ENCODE data around the gene IPO11.

IPO11 gene

GRCh38 chr5:62522811-62523210 lies 110.2 kb downstream of the IPO11 start:
- H3K27ac ChIP-seq (ENCODE audit: low read length): no peak overlapping the region
- no peak overlapping the region for H3K4me3 ChIP-seq (ENCODE audit: low read length)
- H3K4me1 ChIP-seq (ENCODE audit: control insufficient read depth, low read depth, low read length): peaks cover 8% of the 10 kb centered on the region
- H3K36me3 ChIP-seq (ENCODE audit: control insufficient read depth, low read depth, low read length): peaks cover 4% of the 10 kb centered on the region
- H3K9ac ChIP-seq (ENCODE audit: low read length): no peak overlapping the region
- H3K27me3 ChIP-seq (ENCODE audit: control insufficient read depth, insufficient read depth, low read length): no peaks in the 10 kb centered on the region
- H3K9me3 ChIP-seq (ENCODE audit: control insufficient read depth, low read depth, low read length): no peaks in the 10 kb centered on the region

DNA sequence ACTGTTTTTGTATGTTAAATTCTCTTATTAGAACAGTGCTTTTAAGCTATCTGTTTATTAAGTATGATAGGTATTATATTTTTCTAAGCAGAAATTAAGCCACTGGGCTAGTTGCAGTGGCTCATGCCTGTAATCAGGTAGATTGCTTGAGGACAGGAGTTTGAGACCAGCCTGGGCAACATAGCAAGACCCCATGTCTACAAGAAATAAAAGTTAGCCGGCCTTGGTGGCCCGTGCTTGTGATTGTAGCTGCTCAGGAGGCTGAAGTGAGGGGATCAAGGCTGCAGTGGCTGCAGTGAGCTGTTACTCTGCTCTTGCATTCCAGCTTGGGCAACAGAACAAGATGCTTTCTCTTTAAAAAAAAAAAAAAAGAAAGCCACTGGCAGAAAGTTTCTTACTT lies 121.0 kb downstream of the IPO11 start:
- H3K27ac ChIP-seq (ENCODE audit: low read length): no peak overlapping the region
- H3K27me3 ChIP-seq (ENCODE audit: control insufficient read depth, insufficient read depth, low read length): no peaks in the 10 kb centered on the region
- no peaks in the 10 kb centered on the region for H3K4me1 ChIP-seq (ENCODE audit: control insufficient read depth, low read depth, low read length)
- no peak overlapping the region for H3K4me3 ChIP-seq (ENCODE audit: low read length)
- H3K36me3 ChIP-seq (ENCODE audit: control insufficient read depth, low read depth, low read length): peaks cover 10% of the 10 kb centered on the region
- H3K9me3 ChIP-seq (ENCODE audit: control insufficient read depth, low read depth, low read length): no peaks in the 10 kb centered on the region
- H3K9ac ChIP-seq (ENCODE audit: low read length): no peak overlapping the region

DNA sequence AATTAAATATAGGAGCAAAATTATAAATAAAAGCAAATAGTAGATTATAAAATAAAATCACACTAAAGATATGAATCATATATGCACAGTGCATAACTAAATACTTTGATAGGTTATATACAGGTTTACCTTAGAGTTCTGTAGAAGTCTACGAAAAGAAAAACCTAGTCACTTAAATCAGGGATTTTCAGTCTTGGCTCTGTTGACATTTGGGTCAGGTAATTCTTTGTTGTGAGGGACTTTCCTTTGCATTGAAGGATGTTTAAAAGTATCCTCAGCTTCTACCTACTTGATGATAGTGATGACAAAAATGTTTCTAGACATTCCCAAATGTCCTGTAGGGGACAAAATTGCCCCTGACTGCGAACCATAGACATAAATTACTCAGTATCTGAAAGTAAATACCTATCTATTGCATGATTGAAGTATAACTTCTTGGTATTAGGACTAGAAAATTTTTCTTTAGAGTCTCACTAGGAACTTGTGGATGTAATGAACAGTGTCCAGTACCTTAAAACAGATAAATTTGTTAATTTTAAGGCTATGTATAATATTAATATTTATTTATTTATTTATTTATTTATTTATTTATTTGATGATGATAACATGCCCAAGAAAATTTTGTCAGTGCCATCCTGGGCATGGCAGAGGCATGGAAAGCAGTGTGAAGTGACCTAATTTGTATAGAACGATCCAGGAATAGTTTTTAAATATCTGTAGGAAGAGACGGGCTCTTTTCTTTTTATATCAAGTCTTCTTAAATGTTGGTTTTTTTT lies 122.1 kb downstream of the IPO11 start:
- Histone ChIP-seq H3K9ac (ENCODE audit: low read length) (no peak overlapping the region), H3K36me3 (ENCODE audit: control insufficient read depth, low read depth, low read length) (peaks cover 10% of the 10 kb centered on the region), H3K9me3 (ENCODE audit: control insufficient read depth, low read depth, low read length) (no peaks in the 10 kb centered on the region), H3K27me3 (ENCODE audit: control insufficient read depth, insufficient read depth, low read length) (no peaks in the 10 kb centered on the region), H3K4me1 (ENCODE audit: control insufficient read depth, low read depth, low read length) (no peaks in the 10 kb centered on the region), H3K4me3 (ENCODE audit: low read length) (no peak overlapping the region), H3K27ac (ENCODE audit: low read length) (no peak overlapping the region)

DNA sequence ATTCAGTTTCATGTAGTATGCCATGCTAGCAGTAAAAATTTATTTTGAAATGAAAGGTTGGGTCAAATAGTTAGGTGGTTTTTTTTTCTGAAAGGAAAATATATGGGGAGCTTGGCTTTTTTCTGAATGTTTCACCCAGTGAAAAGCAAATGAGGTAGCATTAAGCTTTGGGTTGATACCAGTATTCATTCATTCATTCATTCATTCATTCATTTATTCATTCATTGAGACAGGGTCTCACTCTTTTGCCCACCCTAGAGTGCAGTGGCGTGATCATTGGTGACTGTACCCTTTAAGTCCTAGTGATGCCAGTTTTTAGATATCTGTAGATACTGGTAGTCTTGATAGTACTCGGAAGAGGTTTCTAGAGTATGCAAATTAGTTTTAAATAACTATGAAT lies 123.7 kb downstream of the IPO11 start:
- Histone ChIP-seq H3K4me3 (ENCODE audit: low read length) (no peak overlapping the region), H3K4me1 (ENCODE audit: control insufficient read depth, low read depth, low read length) (no peaks in the 10 kb centered on the region), H3K36me3 (ENCODE audit: control insufficient read depth, low read depth, low read length) (peaks cover 3% of the 10 kb centered on the region), H3K27me3 (ENCODE audit: control insufficient read depth, insufficient read depth, low read length) (no peaks in the 10 kb centered on the region), H3K9ac (ENCODE audit: low read length) (no peak overlapping the region), H3K27ac (ENCODE audit: low read length) (no peak overlapping the region), H3K9me3 (ENCODE audit: control insufficient read depth, low read depth, low read length) (no peaks in the 10 kb centered on the region)

DNA sequence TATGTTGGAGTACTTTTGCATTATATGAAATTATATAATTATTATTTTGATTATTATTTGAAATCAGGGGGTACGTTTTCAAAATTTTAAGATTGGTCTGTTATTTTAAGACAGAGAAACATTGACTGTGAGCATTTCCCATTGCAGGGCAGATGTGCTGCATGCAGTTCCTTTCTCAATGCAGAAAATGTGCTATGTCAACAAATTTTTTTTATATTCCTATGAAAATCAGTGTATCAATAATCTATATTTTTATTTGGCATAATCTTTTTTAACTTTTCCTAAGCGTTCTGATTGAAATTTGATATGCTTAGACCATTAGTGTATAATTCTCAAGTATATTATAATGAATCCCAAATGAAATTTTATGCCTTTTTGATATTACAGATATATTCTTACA lies 124.2 kb downstream of the IPO11 start:
- Histone ChIP-seq H3K27me3 (ENCODE audit: control insufficient read depth, insufficient read depth, low read length) (no peaks in the 10 kb centered on the region), H3K27ac (ENCODE audit: low read length) (no peak overlapping the region), H3K9ac (ENCODE audit: low read length) (no peak overlapping the region)

DNA sequence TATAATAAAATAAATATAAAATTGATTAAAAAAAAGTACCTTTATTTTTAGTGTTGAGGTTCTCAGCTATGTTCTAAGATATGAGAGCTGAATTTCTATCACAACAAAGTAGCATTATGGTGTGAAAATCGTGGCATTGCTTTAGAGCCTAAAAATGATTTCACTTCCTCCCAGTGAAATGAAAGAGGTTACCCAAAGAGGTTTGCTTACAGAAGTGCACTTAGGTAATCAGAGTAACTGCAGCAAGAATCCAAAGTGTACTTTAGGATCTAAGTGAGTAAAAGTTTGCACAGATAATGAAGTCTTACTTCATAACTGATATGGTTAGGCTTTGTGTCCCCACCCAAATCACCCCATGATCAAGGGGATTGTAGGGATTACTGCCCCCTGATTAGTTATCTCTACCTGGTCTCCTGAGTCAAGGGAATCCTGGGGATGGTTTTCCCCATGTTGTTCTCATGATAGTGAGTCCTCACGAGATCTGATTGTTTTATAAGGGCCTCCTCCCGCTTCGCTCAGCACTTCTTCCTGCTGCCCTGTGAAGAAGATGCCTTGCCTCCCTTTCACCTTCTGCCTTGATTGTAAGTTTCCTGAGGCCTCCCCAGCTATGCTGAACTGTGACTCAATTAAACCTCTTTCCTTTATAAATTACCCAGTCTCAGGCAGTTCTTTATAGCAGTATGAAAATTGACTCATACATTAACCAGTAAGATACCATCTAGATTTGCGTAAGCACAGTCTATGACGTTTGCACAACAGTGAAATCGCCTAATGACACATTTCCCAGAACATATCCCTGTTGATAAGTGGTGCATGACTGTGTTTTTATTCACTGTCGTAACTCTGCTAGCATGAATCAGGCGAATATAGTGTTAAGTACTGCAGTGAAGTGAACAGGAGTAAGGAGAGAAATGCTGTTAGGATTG lies 125.7 kb downstream of the IPO11 start:
- no peaks in the 10 kb centered on the region for H3K27me3 ChIP-seq (ENCODE audit: control insufficient read depth, insufficient read depth, low read length)
- no peak overlapping the region for H3K9ac ChIP-seq (ENCODE audit: low read length)
- no peak overlapping the region for H3K27ac ChIP-seq (ENCODE audit: low read length)
- no peak overlapping the region for H3K4me3 ChIP-seq (ENCODE audit: low read length)
- H3K4me1 ChIP-seq (ENCODE audit: control insufficient read depth, low read depth, low read length): no peaks in the 10 kb centered on the region
- no peaks in the 10 kb centered on the region for H3K36me3 ChIP-seq (ENCODE audit: control insufficient read depth, low read depth, low read length)
- no peaks in the 10 kb centered on the region for H3K9me3 ChIP-seq (ENCODE audit: control insufficient read depth, low read depth, low read length)

More for the DNA sequence above, 124.2 kb downstream of the IPO11 start:
- Histone ChIP-seq H3K36me3 (ENCODE audit: control insufficient read depth, low read depth, low read length) (peaks cover 3% of the 10 kb centered on the region), H3K9me3 (ENCODE audit: control insufficient read depth, low read depth, low read length) (no peaks in the 10 kb centered on the region), H3K4me3 (ENCODE audit: low read length) (no peak overlapping the region), H3K4me1 (ENCODE audit: control insufficient read depth, low read depth, low read length) (no peaks in the 10 kb centered on the region)

DNA sequence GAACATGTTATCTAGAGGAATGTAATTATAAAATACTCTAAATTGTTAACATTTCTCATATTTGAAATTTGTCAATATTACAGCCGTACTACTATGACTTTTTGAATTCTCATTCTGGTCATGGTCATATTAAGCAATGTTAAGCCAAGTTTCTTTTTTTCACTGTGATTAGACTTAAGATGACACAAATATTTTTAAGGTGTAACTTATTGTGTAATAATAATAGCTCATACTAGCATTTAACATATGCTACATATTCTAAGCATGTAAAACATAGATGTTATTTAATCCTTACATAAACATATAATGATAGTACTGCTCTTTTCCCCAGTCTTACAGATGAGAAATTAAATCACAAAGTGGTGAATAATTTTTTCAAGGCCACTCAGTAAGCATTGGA lies 130.2 kb downstream of the IPO11 start:
- H3K4me3 ChIP-seq (ENCODE audit: low read length): no peak overlapping the region
- no peak overlapping the region for H3K9ac ChIP-seq (ENCODE audit: low read length)
- H3K27me3 ChIP-seq (ENCODE audit: control insufficient read depth, insufficient read depth, low read length): no peaks in the 10 kb centered on the region
- H3K4me1 ChIP-seq (ENCODE audit: control insufficient read depth, low read depth, low read length): no peaks in the 10 kb centered on the region
- no peaks in the 10 kb centered on the region for H3K36me3 ChIP-seq (ENCODE audit: control insufficient read depth, low read depth, low read length)
- no peak overlapping the region for H3K27ac ChIP-seq (ENCODE audit: low read length)
- H3K9me3 ChIP-seq (ENCODE audit: control insufficient read depth, low read depth, low read length): no peaks in the 10 kb centered on the region

- H3K27ac ChIP-seq (ENCODE audit: low read length): no peak overlapping the region
- no peaks in the 10 kb centered on the region for H3K27me3 ChIP-seq (ENCODE audit: control insufficient read depth, insufficient read depth, low read length)
- no peaks in the 10 kb centered on the region for H3K4me1 ChIP-seq (ENCODE audit: control insufficient read depth, low read depth, low read length)
- H3K4me3 ChIP-seq (ENCODE audit: low read length): no peak overlapping the region
- H3K9me3 ChIP-seq (ENCODE audit: control insufficient read depth, low read depth, low read length): no peaks in the 10 kb centered on the region
- H3K9ac ChIP-seq (ENCODE audit: low read length): no peak overlapping the region
- no peaks in the 10 kb centered on the region for H3K36me3 ChIP-seq (ENCODE audit: control insufficient read depth, low read depth, low read length)
These were observed 135.5 kb downstream of the IPO11 start for GRCh38 chr5:62547945-62548630.

DNA sequence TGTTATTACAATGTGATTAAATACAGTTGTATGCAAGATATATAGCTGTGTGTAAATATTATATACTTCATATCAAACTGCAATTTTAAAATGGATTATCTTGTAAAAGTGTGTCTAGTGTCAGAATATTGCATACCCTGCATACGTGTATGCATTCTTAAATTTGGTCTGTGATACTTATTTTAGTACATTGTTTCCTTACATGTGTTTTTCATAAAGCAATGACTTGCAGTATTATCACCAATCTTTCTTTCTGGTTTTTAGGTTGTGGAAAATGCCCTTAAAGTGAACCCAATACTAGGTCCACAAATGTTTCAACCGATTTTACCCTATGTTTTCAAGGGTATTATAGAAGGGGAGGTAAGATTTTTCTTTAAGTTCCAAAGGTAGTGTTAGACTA lies 137.5 kb downstream of the IPO11 start:
- no peak overlapping the region for H3K27ac ChIP-seq (ENCODE audit: low read length)
- H3K9me3 ChIP-seq (ENCODE audit: control insufficient read depth, low read depth, low read length): no peaks in the 10 kb centered on the region
- H3K9ac ChIP-seq (ENCODE audit: low read length): no peak overlapping the region
- H3K4me3 ChIP-seq (ENCODE audit: low read length): no peak overlapping the region
- no peaks in the 10 kb centered on the region for H3K36me3 ChIP-seq (ENCODE audit: control insufficient read depth, low read depth, low read length)
- H3K27me3 ChIP-seq (ENCODE audit: control insufficient read depth, insufficient read depth, low read length): no peaks in the 10 kb centered on the region
- no peaks in the 10 kb centered on the region for H3K4me1 ChIP-seq (ENCODE audit: control insufficient read depth, low read depth, low read length)

GRCh38 chr5:62555930-62556329 lies 143.4 kb downstream of the IPO11 start:
- no peaks in the 10 kb centered on the region for H3K27me3 ChIP-seq (ENCODE audit: control insufficient read depth, insufficient read depth, low read length)
- no peak overlapping the region for H3K9ac ChIP-seq (ENCODE audit: low read length)
- H3K36me3 ChIP-seq (ENCODE audit: control insufficient read depth, low read depth, low read length): peaks cover 3% of the 10 kb centered on the region
- H3K27ac ChIP-seq (ENCODE audit: low read length): no peak overlapping the region
- no peaks in the 10 kb centered on the region for H3K4me1 ChIP-seq (ENCODE audit: control insufficient read depth, low read depth, low read length)
- no peak overlapping the region for H3K4me3 ChIP-seq (ENCODE audit: low read length)
- no peaks in the 10 kb centered on the region for H3K9me3 ChIP-seq (ENCODE audit: control insufficient read depth, low read depth, low read length)

DNA sequence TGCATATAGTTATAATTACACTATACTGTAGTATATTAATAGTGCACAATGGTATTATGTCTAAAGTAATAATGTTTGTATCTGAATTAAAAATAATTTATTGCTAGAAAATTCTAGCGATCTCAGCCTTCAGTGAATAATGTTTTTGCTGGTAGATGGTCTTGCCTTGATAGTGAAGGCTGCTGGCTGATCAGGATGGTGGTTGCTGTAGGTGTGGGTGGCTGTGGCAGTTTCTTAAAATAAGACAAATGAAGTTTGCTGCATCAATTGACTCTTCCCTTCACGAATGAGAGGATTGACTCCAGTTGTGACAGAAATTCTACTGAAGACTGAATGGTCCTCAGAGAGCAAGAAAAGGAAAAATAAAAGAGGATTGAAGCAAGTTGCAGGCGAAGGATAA lies 146.4 kb downstream of the IPO11 start:
- H3K4me3 ChIP-seq (ENCODE audit: low read length): no peak overlapping the region
- H3K27me3 ChIP-seq (ENCODE audit: control insufficient read depth, insufficient read depth, low read length): no peaks in the 10 kb centered on the region
- H3K4me1 ChIP-seq (ENCODE audit: control insufficient read depth, low read depth, low read length): no peaks in the 10 kb centered on the region
- H3K27ac ChIP-seq (ENCODE audit: low read length): no peak overlapping the region
- no peaks in the 10 kb centered on the region for H3K9me3 ChIP-seq (ENCODE audit: control insufficient read depth, low read depth, low read length)
- peaks cover 3% of the 10 kb centered on the region for H3K36me3 ChIP-seq (ENCODE audit: control insufficient read depth, low read depth, low read length)
- H3K9ac ChIP-seq (ENCODE audit: low read length): no peak overlapping the region
